DMS114 treated with DMSO at 0.1 percent for 48 hours (cell line): Measurements from ENCODE around the gene PLEKHN1.
"Not testable (repeated sequence)": the region's sequence is repeated elsewhere in the genome, so short reads cannot be mapped to it uniquely, and the experiment has no call there.

ENCODE experiments used
- DNase-seq: peaks from one replicate; lab custom pipeline; 2025; ENCODE audit not compliant: unreplicated experiment; lab: John Stamatoyannopoulos, UW

The PLEKHN1 gene

DNA sequence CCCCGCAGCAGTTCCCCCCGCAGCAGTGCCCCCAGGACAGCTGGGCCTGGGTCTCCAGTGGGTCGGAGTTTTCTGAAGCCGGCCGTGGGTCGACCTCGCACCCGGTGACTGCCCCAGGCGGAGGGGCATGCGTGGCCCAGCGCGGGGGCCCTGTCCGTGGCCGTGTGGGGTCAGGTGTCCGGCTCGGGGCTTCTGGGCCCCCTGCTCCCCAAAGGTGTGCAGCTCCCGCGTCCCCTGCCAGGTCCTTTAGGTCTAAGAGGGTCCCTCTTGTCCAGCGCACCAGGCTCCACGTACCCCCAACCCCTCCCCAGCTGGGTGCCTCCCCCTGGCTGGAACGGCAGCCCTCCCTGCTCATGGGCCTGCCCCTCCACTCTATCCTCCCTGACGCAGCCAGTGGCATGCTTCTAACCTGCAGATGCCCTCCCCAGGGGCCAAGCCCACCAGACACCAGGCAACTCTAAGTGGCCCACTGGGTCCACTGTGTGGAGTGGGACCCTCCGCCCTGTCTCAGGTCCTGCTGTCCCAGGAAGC is 39.6 kb downstream of the PLEKHN1 start:
- DNase-seq, result no peak

DNA sequence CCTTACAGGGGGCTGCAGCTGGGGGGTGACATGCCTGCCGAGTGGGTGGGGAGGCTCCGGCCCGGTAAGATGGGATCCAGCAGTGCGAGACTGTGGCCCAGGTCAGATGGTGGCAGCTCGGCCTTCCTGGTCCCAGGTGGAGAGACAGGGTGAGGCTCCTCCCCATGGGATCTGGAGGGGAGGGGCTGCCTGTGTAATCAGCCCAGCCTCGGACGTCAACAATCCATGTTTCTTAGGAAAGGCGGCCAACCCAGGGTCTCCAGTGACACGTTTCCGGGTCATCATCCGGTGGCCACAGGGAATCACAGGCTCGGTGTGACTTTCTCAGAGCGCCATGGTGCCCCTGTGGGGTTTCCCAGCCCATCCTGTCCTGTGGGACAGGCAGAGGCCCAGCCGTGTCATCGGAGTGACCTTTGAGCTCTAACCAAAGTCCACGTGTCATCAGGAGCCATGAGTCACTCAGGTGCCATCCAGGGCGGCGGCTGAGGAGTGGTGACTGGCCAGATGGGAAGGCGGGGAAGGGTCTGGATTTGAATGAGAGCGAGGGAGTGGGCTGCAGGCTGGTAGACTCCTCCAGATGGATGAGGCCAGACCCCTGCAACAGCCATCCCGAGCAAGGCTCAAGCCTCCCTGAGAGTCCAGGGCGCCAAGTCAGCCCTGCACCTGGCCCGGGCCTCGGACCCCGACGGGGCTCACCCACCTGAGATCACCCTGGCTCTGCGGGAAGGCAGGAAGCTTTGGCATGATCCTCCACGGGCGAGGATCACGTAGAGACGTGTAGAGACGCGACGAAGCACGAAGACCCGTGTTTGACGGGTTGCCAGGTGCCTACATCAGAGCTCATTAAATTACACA is 40.2 kb downstream of the PLEKHN1 start:
- DNase-seq, result no peak

DNA sequence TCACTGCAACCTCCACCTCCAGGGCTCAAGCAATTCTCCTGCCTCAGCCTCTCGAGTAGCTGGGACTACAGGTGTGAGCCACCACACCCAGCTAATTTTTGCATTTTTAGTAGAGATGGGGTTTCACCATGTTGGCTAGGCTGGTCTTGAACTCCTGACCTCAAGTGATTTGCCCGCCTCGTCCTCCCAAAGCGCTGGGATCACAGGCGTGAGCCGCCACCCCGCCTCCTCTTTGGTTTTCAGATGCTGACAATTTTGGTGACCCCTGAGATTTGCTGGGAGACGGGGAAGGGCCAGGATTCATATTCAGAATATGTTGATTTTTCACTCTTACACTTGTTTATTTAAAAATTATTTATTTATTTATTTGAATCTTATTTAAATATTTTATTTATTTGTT is 43.8 kb downstream of the PLEKHN1 start:
- DNase-seq, result not testable (repeated sequence)

DNA sequence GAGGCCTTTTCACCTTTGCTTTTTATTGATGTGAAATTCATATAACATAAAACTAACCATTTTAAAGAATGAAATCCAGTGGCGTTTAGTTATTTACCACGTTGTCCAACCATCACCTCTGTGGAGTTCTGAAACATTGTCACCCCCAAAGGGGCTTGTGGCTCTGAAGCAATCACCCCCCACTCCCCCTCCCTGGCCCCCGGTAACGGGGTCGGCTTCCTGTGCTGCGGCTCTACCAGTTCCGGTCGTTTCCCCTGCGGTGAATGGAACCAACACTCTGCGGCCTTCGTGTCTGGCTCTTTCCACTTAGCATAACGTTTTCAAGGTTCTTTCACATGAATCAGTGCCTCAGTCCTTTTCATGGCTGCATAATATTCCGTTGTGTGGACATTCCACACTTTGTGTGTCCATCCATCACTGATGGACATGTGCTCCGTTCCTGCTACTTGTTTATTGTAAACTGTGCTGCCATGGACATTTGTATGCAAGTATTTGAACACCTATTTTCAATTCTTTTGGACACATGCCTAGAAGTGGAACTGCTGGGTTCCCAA is 45.2 kb downstream of the PLEKHN1 start:
- DNase-seq, result no peak

DNA sequence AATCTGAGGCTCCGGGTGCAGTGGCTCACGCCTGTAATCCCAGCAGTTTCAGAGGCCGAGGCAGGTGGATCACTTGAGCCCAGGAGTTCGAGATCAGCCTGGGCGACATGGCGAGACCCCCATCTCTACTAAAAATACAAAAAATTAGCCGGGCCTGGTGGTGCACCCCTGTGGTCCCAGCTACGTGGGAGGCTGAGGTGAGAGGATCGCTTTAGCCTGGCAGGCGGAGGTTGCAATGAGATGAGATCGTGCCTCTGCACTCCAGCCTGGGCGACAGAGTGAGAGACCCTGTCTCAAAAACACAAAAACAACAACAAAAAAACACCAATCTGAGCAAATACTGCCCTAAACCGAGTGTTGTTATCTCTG is 46.4 kb downstream of the PLEKHN1 start:
- not testable (repeated sequence) for DNase-seq

DNA sequence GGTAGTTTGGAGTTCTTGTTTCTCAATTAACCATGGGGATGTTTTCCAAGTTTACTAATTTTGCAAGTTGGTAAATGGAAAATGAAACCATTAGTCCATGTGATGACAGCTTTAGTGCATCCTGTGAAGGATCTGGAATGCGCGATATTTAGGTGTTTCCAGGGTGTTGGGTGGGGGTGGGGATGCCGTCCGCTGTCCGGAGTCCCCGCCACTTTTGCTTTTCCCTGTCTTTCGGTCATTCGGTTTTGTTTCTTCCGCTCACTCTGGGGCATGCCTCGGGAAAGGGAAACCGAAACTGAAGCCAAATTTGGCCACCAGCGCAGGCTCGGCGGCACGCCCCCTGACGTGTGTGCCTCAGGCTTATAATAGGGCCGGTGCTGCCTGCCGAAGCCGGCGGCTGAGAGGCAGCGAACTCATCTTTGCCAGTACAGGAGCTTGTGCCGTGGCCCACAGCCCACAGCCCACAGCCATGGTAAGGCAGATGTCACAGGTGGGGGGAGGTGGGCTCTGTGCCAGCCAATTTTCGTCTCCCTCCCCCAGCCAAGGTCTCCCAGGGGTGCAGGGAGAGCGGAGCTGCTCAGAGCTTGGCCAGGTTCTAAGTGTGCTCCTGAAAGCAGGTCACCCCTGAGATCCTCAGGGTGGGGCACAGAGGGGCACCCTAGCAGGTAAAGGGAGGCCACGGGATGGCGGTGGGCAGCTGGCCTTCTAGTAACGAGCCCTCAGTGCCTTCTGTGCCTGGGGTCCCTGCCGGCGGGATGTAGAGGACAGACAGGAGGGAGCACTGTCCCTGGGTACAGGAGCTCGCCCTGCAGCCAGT is 47.0 kb downstream of the PLEKHN1 start, which contains the start of gene ISG15:
TSS of gene ISG15 (plus strand) at position 393 of the 817 bp plus-strand sequence. CDS start at position 470, 77 bp downstream.
- peak; percentile 74 for DNase-seq

DNA sequence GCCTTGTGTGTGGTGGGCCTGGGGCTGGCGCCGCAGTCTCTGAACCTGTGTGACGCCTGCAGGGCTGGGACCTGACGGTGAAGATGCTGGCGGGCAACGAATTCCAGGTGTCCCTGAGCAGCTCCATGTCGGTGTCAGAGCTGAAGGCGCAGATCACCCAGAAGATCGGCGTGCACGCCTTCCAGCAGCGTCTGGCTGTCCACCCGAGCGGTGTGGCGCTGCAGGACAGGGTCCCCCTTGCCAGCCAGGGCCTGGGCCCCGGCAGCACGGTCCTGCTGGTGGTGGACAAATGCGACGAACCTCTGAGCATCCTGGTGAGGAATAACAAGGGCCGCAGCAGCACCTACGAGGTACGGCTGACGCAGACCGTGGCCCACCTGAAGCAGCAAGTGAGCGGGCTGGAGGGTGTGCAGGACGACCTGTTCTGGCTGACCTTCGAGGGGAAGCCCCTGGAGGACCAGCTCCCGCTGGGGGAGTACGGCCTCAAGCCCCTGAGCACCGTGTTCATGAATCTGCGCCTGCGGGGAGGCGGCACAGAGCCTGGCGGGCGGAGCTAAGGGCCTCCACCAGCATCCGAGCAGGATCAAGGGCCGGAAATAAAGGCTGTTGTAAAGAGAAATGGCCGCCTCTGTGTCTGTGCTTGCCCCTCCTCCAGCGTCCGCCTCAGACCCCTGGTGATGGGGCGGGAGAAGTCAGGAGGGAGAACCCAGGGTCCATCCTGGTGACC is 47.8 kb downstream of the PLEKHN1 start:
- DNase-seq, result peak; percentile 57

GRCh38 chr1:1014799-1015681 is 48.8 kb downstream of the PLEKHN1 start:
- DNase-seq, result no peak

- not testable (repeated sequence) for DNase-seq
These were observed 51.4 kb downstream of the PLEKHN1 start for GRCh38 chr1:1017397-1018320.

GRCh38 chr1:1018321-1018685 is 52.0 kb downstream of the PLEKHN1 start:
- DNase-seq, result not testable (repeated sequence)

DNA sequence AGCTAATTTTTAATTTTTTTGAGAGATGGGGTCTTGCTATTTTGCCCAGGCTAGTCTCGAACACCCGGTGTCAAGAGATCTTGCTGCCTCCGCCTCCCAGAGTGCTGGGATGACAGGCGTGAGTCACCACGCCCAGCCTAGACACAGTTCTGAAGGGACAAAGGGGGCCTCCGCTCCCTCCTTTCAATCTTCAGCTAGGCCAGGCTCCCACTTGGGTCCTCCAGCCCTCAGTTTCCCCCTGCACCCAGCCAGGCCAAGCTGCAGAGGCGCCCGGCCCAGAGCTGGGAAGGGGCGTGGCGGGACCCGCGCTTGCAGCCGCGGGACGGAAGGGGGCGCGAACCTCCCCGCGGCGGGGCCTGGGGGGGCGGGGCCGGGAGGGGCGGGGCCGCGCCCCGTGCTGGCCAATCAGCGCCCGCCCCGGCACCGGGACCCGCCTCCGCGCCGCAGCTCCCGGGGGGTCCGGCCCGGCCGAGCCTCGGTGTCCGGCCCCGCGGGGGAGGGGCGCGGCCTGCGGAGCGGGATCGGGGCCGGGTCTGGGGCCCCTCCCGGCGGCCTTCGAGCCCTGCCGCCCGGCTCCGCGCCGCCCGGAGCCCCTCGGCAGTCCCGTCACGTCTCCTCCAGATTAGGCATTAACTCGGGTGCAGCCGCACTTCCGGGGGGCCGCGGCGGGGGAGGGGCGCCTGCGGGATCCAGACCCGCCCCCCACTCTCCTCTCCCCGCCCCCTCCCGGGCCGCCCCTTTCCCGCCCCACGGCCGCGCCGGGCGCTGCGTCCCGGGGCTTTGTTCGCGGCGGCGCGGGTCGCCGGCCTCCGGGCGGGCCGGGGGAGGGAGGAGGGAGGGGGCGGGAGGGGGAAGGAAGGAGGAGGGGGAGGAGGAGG is 53.1 kb downstream of the PLEKHN1 start:
- peak; percentile 60 for DNase-seq

DNA sequence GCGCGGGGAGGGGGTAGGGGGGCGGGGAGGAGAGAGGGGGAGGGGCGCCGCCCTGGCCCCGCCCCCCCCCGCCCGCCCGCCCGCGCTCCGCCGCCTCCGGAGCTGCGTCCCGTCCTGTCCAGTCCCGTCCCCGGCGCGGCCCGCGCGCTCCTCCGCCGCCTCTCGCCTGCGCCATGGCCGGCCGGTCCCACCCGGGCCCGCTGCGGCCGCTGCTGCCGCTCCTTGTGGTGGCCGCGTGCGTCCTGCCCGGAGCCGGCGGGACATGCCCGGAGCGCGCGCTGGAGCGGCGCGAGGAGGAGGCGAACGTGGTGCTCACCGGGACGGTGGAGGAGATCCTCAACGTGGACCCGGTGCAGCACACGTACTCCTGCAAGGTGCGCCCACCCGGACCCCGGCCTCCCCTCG is 53.7 kb downstream of the PLEKHN1 start, which contains the start of gene AGRN:
TSS of gene AGRN (plus strand) at position 121 of the 405 bp plus-strand sequence. CDS start at position 174, 53 bp downstream.
- DNase-seq, result no peak

DNA sequence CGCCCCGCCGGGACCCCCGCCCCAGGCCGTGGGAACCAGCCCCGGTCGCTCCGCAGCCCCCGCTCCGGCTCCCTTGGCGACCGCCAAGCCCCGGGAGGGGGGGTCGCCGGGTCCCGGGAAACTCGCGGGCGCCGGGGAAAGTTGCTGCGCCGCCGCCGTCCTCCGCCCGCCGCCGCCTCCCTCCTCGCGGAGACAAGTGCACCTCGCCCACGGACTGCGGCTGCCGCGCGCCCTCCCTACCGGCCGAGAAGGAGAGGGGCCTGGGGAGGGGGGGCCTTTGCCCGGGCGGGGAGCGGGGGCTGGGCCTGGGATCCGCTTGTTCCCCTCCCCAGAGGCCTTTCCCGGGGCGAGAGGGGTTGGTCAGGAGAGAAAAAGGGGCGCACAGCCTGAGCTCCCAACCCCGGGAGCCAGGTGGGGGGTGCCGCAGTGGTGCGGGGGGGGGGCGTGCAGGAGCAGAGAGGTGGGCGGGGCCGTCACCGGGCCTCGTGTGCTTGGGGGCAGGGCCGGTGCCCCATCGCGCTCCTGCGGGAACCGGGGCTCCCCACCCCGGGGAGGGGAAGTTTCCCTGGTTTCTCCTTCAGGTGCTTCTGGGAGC is 54.2 kb downstream of the PLEKHN1 start:
- DNase-seq, result no peak

DNA sequence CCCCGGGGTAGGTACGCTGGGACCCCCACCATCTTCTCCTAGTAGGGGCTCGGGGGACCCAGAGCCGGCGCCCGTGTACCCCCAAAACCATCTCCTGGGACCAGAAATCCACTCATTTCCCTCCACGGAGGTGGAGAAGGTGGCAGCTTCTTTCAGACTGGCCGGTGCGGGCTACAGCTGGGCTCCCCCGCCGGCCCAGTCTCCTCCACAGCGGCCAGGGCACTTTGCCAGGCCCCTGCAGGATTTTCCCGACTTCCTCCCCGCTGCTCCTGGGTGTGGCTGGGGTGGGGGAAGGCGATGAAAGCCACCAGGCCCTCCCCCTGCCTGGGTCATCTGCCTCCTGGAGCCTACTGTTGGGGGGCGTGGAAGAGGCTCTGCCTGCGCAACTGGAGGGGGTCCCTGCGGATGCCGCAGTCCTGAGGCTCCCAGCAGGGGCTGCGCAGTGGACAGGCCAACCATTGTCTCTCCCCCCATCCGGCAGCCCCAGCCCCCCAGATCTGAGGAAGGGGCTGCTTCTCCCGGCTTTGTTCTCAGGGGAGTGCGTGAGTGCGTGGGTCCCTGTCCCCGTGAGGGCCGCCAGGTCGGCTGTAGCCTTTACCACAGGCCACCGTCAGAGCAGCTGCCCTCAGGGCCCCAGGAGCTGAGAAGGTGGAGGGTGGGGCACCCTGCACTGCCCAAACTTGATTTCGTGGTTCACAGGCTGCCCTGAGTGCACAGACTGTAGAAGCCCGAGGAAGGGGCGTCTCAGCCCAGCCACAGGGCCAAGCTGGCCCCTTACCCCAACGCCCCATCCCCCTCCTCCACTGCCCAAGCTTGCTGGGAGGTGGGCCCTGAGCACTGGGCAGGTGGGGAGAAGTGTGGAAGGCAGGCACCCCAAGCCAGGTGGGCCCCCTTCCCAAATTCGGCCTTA is 55.0 kb downstream of the PLEKHN1 start:
- no peak for DNase-seq

- DNase-seq, result no peak
These were observed 55.6 kb downstream of the PLEKHN1 start for GRCh38 chr1:1021920-1022259.

DNA sequence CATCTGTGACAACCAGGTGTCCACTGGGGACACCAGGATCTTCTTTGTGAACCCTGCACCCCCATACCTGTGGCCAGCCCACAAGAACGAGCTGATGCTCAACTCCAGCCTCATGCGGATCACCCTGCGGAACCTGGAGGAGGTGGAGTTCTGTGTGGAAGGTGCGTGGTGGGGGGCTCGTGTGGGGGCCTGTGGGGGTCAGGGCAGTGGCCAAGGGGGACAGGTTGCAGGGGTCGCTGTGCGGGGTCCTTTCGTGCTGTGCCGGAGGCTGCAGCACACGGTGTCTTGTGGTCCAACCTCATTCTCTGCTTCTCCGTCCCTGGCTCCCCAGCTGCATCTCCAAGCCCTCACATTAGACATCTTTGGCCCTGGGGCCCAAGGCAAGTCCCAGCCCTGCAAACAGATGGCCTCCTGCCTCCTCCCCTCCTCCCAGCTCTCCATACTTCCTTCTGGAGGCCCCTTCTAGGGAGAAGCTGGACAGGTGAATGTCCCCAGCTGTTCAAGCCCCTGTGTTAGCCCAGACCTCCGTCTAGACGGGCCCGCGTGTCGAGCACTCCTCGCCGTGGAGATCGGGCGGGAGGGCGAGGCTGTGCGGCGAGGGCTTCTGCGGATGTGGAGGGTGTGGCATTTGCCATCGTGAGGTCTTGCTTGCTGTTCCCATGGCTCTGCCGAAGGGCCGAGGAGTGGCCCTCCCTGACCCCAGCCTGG is 56.2 kb downstream of the PLEKHN1 start:
- DNase-seq, result no peak
